Tibial nerve (tissue), 4 donors: ENCODE results near the gene CASP1. TPM values are rescaled to one million over a fixed set of nuclear protein-coding genes. Genes with fewer than 3 reads are reported as not detected.
"Not testable (repeated sequence)": the region's sequence is repeated elsewhere in the genome, so short reads cannot be mapped to it uniquely, and the experiment has no call there.

ENCODE experiments used
- DNase-seq, 2 donors: peaks; one replicate each; pipeline ENCODE4 v3.0.0-alpha.2; 2019; ENCODE audit warnings: low spot score in 2 of 2
- H3K27ac ChIP-seq, 4 donors: fragments of 200-600 bp; sonication (generic) in 3 of 4; one replicate each; pipeline ENCODE4 v1.5.1; 2017 to 2019; ENCODE audit warnings: mild to moderate bottlenecking in 1 of 4
- H3K27me3 ChIP-seq, 2 donors: fragments of 200-600 bp; sonication (generic) in 1 of 2; one replicate each; pipeline versions ENCODE4 v1.5.1 to v1.6.0; 2017 to 2019
- H3K36me3 ChIP-seq, 3 donors: fragments of 200-600 bp; sonication (generic); one replicate each; pipeline ENCODE4 v1.5.1; 2018 to 2019
- H3K4me1 ChIP-seq, 4 donors: fragments of 200-600 bp; sonication (generic) in 3 of 4; one replicate each; pipeline ENCODE4 v1.5.1; 2017 to 2019
- H3K4me3 ChIP-seq, 4 donors: fragments of 200-600 bp; sonication (generic) in 3 of 4; one replicate each; pipeline ENCODE4 v1.5.1; 2017 to 2019; ENCODE audit warnings: mild to moderate bottlenecking in 1 of 4, moderate library complexity in 1 of 4
- H3K9me3 ChIP-seq, 4 donors: fragments of 200-600 bp; sonication (generic) in 3 of 4; one replicate each; pipeline ENCODE4 v1.5.1; 2017 to 2019
- CTCF ChIP-seq, 5 experiments: fragments of 200-600 bp in 3 of 5; fragments of 450-650 bp in 2 of 5; sonication (generic) in 3 of 5; IDR thresholded peaks; one replicate each; pipeline ENCODE4 v1.5.1; 2016 to 2019; ENCODE audit warnings: antibody characterized with exemption in 5 of 5, mild to moderate bottlenecking in 3 of 5, moderate library complexity in 2 of 5
- EP300 ChIP-seq, 2 donors: sonication (generic); formaldehyde crosslinking; IDR thresholded peaks; one replicate each; pipeline ENCODE4 v1.6.1; 2017; ENCODE audit warnings: antibody characterized with exemption in 2 of 2, mild to moderate bottlenecking in 1 of 2
- POLR2A ChIP-seq, 2 donors: fragments of 450-650 bp; IDR thresholded peaks; one replicate each; pipeline ENCODE4 v1.6.1; 2017; ENCODE audit warnings: antibody characterized with exemption in 2 of 2, mild to moderate bottlenecking in 2 of 2, moderate library complexity in 2 of 2
- WGBS, 2 donors: methylation state at CpG; one replicate each; pipeline ENCODE4 v1.1.5; 2018; 5-methylcytosine and 5-hydroxymethylcytosine counted together
- total RNA-seq, 4 donors: library from RNA; depleted of rRNA; stranded (reverse); fragments of >200 nt; gene quantifications; one replicate each; pipeline ENCODE4 v1.1.0, GENCODE V29; 2016

Gene CASP1
- total RNA-seq: 10 to 100 TPM in 1 of 4 donors, 1 to 10 TPM in 3; 8.5 to 15.0 (median 8.9) TPM

GRCh38 chr11:105034813-105035620, at the start of gene CASP1:
TSS of gene CASP1 (minus strand) at chr11:105035144. CDS start at chr11:105035113, 31 bp downstream.
- peaks cover 0 to 21% (median 0%) of the 10 kb centered on the region in 4 donors for H3K4me1 ChIP-seq
- WGBS, 2 donors: 8 to 16% methylated on average over 3 of the region's 3 CpGs
- H3K27me3 ChIP-seq: no peaks in the 10 kb centered on the region
- TF ChIP-seq EP300 (IDR thresholded peaks at IDR 0.05) (peak in 1 of 2 donors; percentile 81), CTCF (IDR thresholded peaks at IDR 0.05) (no peak), POLR2A (IDR thresholded peaks at IDR 0.05) (peak in 1 of 2 donors; percentile 27)
- peaks cover 0 to 5% (median 0%) of the 10 kb centered on the region in 4 donors for H3K9me3 ChIP-seq
- H3K27ac ChIP-seq: peak within 1 kb of the TSS; percentile 44 to 79 (median 68)
- peak within 1 kb of the TSS; percentile 15 to 48 (median 32) for H3K4me3 ChIP-seq
- DNase-seq: peak in 1 of 2 donors; percentile 55
- peaks cover 0 to 13% (median 0%) of the 10 kb centered on the region in 3 donors for H3K36me3 ChIP-seq

GRCh38 chr11:105081412-105082150, 46.6 kb upstream of the CASP1 start:
- no peak overlapping the region for H3K4me3 ChIP-seq
- WGBS, 2 donors: 85 to 87% methylated on average over 3 to 5 of the region's 5 CpGs
- no peak for DNase-seq
- no peaks in the 10 kb centered on the region for H3K36me3 ChIP-seq
- H3K27me3 ChIP-seq: no peaks in the 10 kb centered on the region
- no peak for TF ChIP-seq CTCF (IDR thresholded peaks at IDR 0.05)
- TF ChIP-seq EP300 (IDR thresholded peaks at IDR 0.05): no peak
- TF ChIP-seq POLR2A (IDR thresholded peaks at IDR 0.05): no peak
- H3K27ac ChIP-seq: no peak overlapping the region
- H3K4me1 ChIP-seq: no peaks in the 10 kb centered on the region
- H3K9me3 ChIP-seq: no peaks in the 10 kb centered on the region

GRCh38 chr11:105080171-105080906, 45.4 kb upstream of the CASP1 start:
- H3K4me1 ChIP-seq, H3K36me3 ChIP-seq, H3K9me3 ChIP-seq, H3K27me3 ChIP-seq, H3K4me3 ChIP-seq, DNase-seq, H3K27ac ChIP-seq: not testable (repeated sequence)
- 46 to 52% methylated on average over 6 of the region's 6 CpGs for WGBS, 2 donors

- Histone ChIP-seq H3K36me3 (no peaks in the 10 kb centered on the region), H3K27ac (no peak overlapping the region), H3K4me3 (no peak overlapping the region), H3K4me1 (no peaks in the 10 kb centered on the region), H3K27me3 (no peaks in the 10 kb centered on the region), H3K9me3 (no peaks in the 10 kb centered on the region)
- 92 to 95% methylated on average over 3 of the region's 3 CpGs for WGBS, 2 donors
- no peak for TF ChIP-seq EP300 (IDR thresholded peaks at IDR 0.05)
- no peak for TF ChIP-seq POLR2A (IDR thresholded peaks at IDR 0.05)
- TF ChIP-seq CTCF (IDR thresholded peaks at IDR 0.05): no peak
- no peak for DNase-seq
Observed at GRCh38 chr11:105078283-105078682, 43.3 kb upstream of the CASP1 start.

GRCh38 chr11:105077141-105077790, 42.3 kb upstream of the CASP1 start:
- H3K9me3 ChIP-seq, H3K4me1 ChIP-seq, H3K27me3 ChIP-seq, DNase-seq, H3K36me3 ChIP-seq, H3K4me3 ChIP-seq, H3K27ac ChIP-seq: not testable (repeated sequence)
- 78 to 84% methylated on average over 4 of the region's 4 CpGs for WGBS, 2 donors
